HepG2 (cell line): ENCODE measurements around the gene OLFM4. TPM values are rescaled to one million over a fixed set of nuclear protein-coding genes. Genes with fewer than 3 reads are reported as not detected.

Experiments
- ATAC-seq: fragments of 200-7000 bp; cut with Tn5 transposase; 3 replicates; pipeline ENCODE4 v1.9.1; 2020; ENCODE audit warnings: mild to moderate bottlenecking, moderate library complexity
- BruUV-seq: library from RNA; stranded (reverse); fragments of 400-500 nt; replicated peaks from 2 replicates; lab custom pipeline; 2021; lab: Mats Ljungman, UMichigan
- CTCF ChIA-PET: fragments of 300-600 bp; formaldehyde crosslinking; extraction: SDS; loops from one replicate; lab custom pipeline; 2021; ENCODE audit warnings: low total read pairs, inconsistent platforms, low intra/inter-chr PET ratio; lab: Yijun Ruan, JAX
- POLR2A ChIA-PET: fragments of 350-600 bp; sonication (Branson Sonifier 250); formaldehyde crosslinking; loops from one replicate; lab custom pipeline; 2020; ENCODE audit warnings: antibody characterized with exemption, inconsistent platforms; lab: Yijun Ruan, JAX
- DNase-seq: peaks from one replicate; pipeline ENCODE4 v3.0.0-alpha.2; 2015; ENCODE audit warnings: low spot score
- FAIRE-seq: peaks from 3 replicates; lab custom pipeline; 2011; peaks lifted over from hg19 to GRCh38; lab: Jason Lieb, UNC
- H2AFZ ChIP-seq: one replicate; pipeline ENCODE4 v1.6.1; 2011; ENCODE audit warnings: low read length, inconsistent platforms
- H3K27ac ChIP-seq: fragments of 300-600 bp; 3 replicates; pipeline ENCODE4 v1.8.0; 2011; ENCODE audit warnings: mixed run types, mild to moderate bottlenecking, mixed read lengths, low read length, inconsistent platforms; ENCODE audit not compliant: insufficient read depth; ENCODE audit errors: extremely low read length
- H3K27me3 ChIP-seq, 2 experiments: fragments of 200-600 bp in 1 of 2; 2 replicates in 1 of 2; 3 replicates in 1 of 2; pipeline versions ENCODE4 v1.6.0 to v1.8.0; 2011; ENCODE audit warnings: low read length in 2 of 2, mild to moderate bottlenecking in 2 of 2, moderate library complexity in 2 of 2, inconsistent platforms in 1 of 2; ENCODE audit not compliant: insufficient read depth in 2 of 2, control insufficient read depth in 1 of 2
- H3K36me3 ChIP-seq, 2 experiments: fragments of 200-600 bp in 1 of 2; replicated peaks in 1 of 2; 2 replicates in 1 of 2; 3 replicates in 1 of 2; pipeline versions ENCODE4 v1.5.1 to v1.8.0; 2011; ENCODE audit warnings: low read length in 2 of 2, inconsistent platforms in 1 of 2; ENCODE audit not compliant: insufficient read depth in 2 of 2, control insufficient read depth in 1 of 2
- H3K4me1 ChIP-seq: 2 replicates; pipeline ENCODE4 v1.5.1; 2012; ENCODE audit warnings: low read length, inconsistent platforms; ENCODE audit not compliant: insufficient read depth
- H3K4me2 ChIP-seq: 2 replicates; pipeline ENCODE4 v1.6.0; 2011; ENCODE audit warnings: low read depth, low read length, inconsistent platforms
- H3K4me3 ChIP-seq, 3 experiments: fragments of 200-600 bp in 1 of 3; sonication (generic), shearing (Covaris generic) in 1 of 3; replicated peaks in 1 of 3; 2 replicates each; pipeline ENCODE4 v1.5.1; 2011 to 2016; ENCODE audit warnings: low read length in 3 of 3, inconsistent platforms in 2 of 3, low read depth in 2 of 3, mild to moderate bottlenecking in 2 of 3, control low read depth in 1 of 3, mixed read lengths in 1 of 3; ENCODE audit not compliant: insufficient read depth in 1 of 3
- H3K79me2 ChIP-seq: one replicate; pipeline ENCODE4 v1.6.1; 2011; ENCODE audit warnings: low read length, inconsistent platforms; ENCODE audit not compliant: insufficient read depth
- H3K9ac ChIP-seq: 2 replicates; pipeline ENCODE4 v1.6.0; 2011; ENCODE audit warnings: mild to moderate bottlenecking, low read depth, low read length, inconsistent platforms; ENCODE audit not compliant: insufficient read depth
- H3K9me3 ChIP-seq: 2 replicates; pipeline ENCODE4 v1.5.1; 2012; ENCODE audit warnings: mild to moderate bottlenecking, low read length
- H4K20me1 ChIP-seq: 2 replicates; pipeline ENCODE4 v1.6.0; 2011; ENCODE audit warnings: inconsistent platforms, mild to moderate bottlenecking, low read length, moderate library complexity; ENCODE audit not compliant: insufficient read depth
- EED ChIP-seq: sonication (generic); formaldehyde crosslinking; IDR thresholded peaks from 2 replicates; pipeline ENCODE4 v1.5.0; 2020; ENCODE audit warnings: mild to moderate bottlenecking, missing genetic modification reagents
- FLYWCH1 ChIP-seq: sonication (generic); formaldehyde crosslinking; IDR thresholded peaks from 2 replicates; pipeline ENCODE4 v1.8.1; 2023; ENCODE audit warnings: mild to moderate bottlenecking, missing genetic modification reagents
- FOXA3 ChIP-seq: IDR thresholded peaks from 2 replicates; pipeline ENCODE4 v1.6.1; 2016; ENCODE audit warnings: missing genetic modification reagents, missing compliant biosample characterization
- LCORL ChIP-seq, 2 experiments: fragments of 450-650 bp in 1 of 2; sonication (generic) in 1 of 2; formaldehyde crosslinking in 1 of 2; IDR thresholded peaks; 2 replicates each; pipeline versions ENCODE4 v1.5.0 to v1.6.1; 2017 to 2020; ENCODE audit warnings: antibody characterized with exemption in 1 of 2, missing genetic modification reagents in 1 of 2
- RAD21 ChIP-seq: fragments of 450-650 bp; formaldehyde crosslinking; IDR thresholded peaks from 2 replicates; pipeline ENCODE4 v1.5.0; 2020; ENCODE audit warnings: mild to moderate bottlenecking
- XRCC5 ChIP-seq: fragments of 200-400 bp; formaldehyde crosslinking; optimal IDR thresholded peaks from 2 replicates; pipeline ENCODE3; 2017; ENCODE audit warnings: mild to moderate bottlenecking, low read length
- ZNF33B ChIP-seq: sonication (generic); formaldehyde crosslinking; IDR thresholded peaks from 2 replicates; pipeline ENCODE4 v1.5.1; 2020; ENCODE audit warnings: mild to moderate bottlenecking, missing genetic modification reagents
- WGBS: methylation state at CpG from one replicate; pipeline ENCODE4 v1.1.6; 2017; ENCODE audit warnings: low lambda C conversion rate; 5-methylcytosine and 5-hydroxymethylcytosine counted together
- in situ Hi-C: cut with HindIII; loops from 2 replicates; pipeline ENCODE4 v1.10.0; 2017; ENCODE audit warnings: low pct_unique_long_range_greater_than_20kb; ENCODE audit not compliant: extremely low pct_ligation_motif_present
- intact Hi-C: fragments of 100-400 bp; cut with micrococcal nuclease; formaldehyde crosslinking; loops from one replicate; pipeline ENCODE4 v1.10.0; 2022; ENCODE audit not compliant: unreplicated experiment
- polyA plus RNA-seq, 8 experiments: library from polyadenylated mRNA; depleted of rRNA in 3 of 8; stranded (reverse) in 7 of 8; unstranded in 1 of 8; fragments of >200 nt; fragmentation: Illumina TruSeq in 4 of 8; extraction: Trizol in 4 of 8; gene quantifications; 2 replicates each; pipeline versions ENCODE4 v1.2.1 to v1.2.3, GENCODE V29; 2011 to 2016; ENCODE audit warnings: low read depth in 4 of 8, missing spikeins in 1 of 8, mixed read lengths in 1 of 8; ENCODE audit not compliant: insufficient read depth in 1 of 8
- total RNA-seq, 5 experiments: library from RNA; depleted of rRNA; stranded (reverse); fragments of >200 nt; fragmentation: Illumina TruSeq; extraction: Trizol; gene quantifications; 2 replicates each; pipeline ENCODE4 v1.2.3, GENCODE V29; 2016; ENCODE audit warnings: low read depth in 1 of 5
- TF ChIP-seq, protein P1 (sequence below): sonication (generic); formaldehyde crosslinking; IDR thresholded peaks from 2 replicates; pipeline ENCODE4 v1.4.0; 2020; ENCODE audit warnings: missing genetic modification reagents; ENCODE audit errors: not compliant biosample characterization
- TF ChIP-seq, protein P2 (sequence below): sonication (generic); formaldehyde crosslinking; IDR thresholded peaks from 2 replicates; pipeline ENCODE4 v1.4.0; 2020; ENCODE audit warnings: missing genetic modification reagents
- TF ChIP-seq, protein P3 (sequence below), 2 experiments: fragments of 450-650 bp in 1 of 2; sonication (generic) in 1 of 2; formaldehyde crosslinking in 1 of 2; IDR thresholded peaks; 2 replicates each; pipeline versions ENCODE4 v1.6.1 to v1.8.0; 2016 to 2022; ENCODE audit warnings: antibody characterized with exemption in 1 of 2, mild to moderate bottlenecking in 1 of 2, missing genetic modification reagents in 1 of 2
- TF ChIP-seq, protein P4 (sequence below): sonication (generic); formaldehyde crosslinking; IDR thresholded peaks from 2 replicates; pipeline ENCODE4 v1.4.0; 2020; ENCODE audit warnings: missing genetic modification reagents

Gene OLFM4
- total and polyA plus RNA-seq, 2 of the 13 experiments (the other 11 are each of a cell fraction or from before 2014, with no cell fraction given) = not detected

DNA sequence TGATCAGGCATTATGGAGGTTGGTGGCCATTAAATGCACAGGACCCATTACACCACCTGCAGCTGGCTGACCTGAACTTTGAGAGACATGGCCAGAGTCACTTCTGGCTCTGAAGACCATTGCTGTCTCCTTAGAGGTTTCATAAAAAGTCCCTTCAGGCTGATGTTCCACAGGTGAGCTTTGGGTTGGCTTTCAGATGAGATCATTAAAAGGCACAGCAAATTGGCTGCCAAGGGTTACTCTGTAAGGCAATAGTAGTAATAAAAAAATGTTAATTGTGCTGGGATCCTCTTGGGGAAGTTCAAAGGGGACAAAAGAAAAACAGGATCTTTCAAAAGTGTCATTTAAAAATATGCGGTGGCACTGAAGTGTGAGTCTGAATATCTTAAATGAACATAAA lies 4.2 kb downstream of the OLFM4 start (continued):
- TF ChIP-seq, protein P1, sequence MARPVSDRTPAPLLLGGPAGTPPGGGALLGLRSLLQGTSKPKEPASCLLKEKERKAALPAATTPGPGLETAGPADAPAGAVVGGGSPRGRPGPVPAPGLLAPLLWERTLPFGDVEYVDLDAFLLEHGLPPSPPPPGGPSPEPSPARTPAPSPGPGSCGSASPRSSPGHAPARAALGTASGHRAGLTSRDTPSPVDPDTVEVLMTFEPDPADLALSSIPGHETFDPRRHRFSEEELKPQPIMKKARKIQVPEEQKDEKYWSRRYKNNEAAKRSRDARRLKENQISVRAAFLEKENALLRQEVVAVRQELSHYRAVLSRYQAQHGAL = no peak
- no peak for TF ChIP-seq FOXA3
- TF ChIP-seq, protein P2, sequence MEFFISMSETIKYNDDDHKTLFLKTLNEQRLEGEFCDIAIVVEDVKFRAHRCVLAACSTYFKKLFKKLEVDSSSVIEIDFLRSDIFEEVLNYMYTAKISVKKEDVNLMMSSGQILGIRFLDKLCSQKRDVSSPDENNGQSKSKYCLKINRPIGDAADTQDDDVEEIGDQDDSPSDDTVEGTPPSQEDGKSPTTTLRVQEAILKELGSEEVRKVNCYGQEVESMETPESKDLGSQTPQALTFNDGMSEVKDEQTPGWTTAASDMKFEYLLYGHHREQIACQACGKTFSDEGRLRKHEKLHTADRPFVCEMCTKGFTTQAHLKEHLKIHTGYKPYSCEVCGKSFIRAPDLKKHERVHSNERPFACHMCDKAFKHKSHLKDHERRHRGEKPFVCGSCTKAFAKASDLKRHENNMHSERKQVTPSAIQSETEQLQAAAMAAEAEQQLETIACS (CRISPR knock-in tag) = no peak
- TF ChIP-seq, all 625 proteins: peak for 0

DNA sequence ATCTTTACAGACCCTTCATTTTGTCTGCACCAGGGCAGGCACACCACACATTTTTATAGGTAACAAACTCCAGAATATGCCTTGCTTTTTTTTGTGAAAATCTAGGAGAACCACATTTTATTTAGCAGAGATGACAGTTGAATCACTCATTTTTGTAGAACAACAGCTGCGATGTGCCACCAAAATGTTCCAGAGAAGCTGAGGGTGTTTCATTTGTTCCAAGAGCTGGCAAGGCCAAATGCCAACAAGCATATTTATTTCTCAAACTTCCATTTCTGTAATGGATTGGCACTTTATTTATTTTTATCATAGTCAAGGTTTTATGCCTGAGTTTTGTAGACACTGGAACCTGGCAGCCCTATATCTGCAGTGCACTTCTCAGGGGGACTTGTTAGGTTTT lies 10.4 kb downstream of the OLFM4 start:
- DNase-seq = no peak
- Histone ChIP-seq H3K4me3 (no peak overlapping the region), H3K4me1 (no peaks in the 10 kb centered on the region), H3K27me3 (peaks cover 0 to 3% of the 10 kb centered on the region in 2 experiments; a peak in 2 of 5 replicates), H3K79me2 (no peaks in the 10 kb centered on the region), H2AFZ (no peak overlapping the region), H3K27ac (no peak overlapping the region), H3K4me2 (no peak overlapping the region), H3K36me3 (no peaks in the 10 kb centered on the region), H3K9ac (no peak overlapping the region), H4K20me1 (no peaks in the 10 kb centered on the region), H3K9me3 (no peaks in the 10 kb centered on the region)
- ChIA-PET CTCF (no interaction called here), POLR2A (no interaction called here)
- in situ Hi-C loops (no loop called here), intact Hi-C loops (no loop called here)
- no peak for ATAC-seq
- WGBS = 22% methylated on average over 1 of the region's 1 CpG
- no peak for FAIRE-seq
- BruUV-seq = no TSS peak
- TF ChIP-seq XRCC5 (no peak), EED (CRISPR knock-in tag) (no peak), LCORL (IDR thresholded peaks at IDR 0.05) (no peak), LCORL (CRISPR knock-in tag; IDR thresholded peaks at IDR 0.05) (no peak), FLYWCH1 (CRISPR knock-in tag) (no peak), ZNF33B (no peak), RAD21 (no peak)
- TF ChIP-seq, protein P3, sequence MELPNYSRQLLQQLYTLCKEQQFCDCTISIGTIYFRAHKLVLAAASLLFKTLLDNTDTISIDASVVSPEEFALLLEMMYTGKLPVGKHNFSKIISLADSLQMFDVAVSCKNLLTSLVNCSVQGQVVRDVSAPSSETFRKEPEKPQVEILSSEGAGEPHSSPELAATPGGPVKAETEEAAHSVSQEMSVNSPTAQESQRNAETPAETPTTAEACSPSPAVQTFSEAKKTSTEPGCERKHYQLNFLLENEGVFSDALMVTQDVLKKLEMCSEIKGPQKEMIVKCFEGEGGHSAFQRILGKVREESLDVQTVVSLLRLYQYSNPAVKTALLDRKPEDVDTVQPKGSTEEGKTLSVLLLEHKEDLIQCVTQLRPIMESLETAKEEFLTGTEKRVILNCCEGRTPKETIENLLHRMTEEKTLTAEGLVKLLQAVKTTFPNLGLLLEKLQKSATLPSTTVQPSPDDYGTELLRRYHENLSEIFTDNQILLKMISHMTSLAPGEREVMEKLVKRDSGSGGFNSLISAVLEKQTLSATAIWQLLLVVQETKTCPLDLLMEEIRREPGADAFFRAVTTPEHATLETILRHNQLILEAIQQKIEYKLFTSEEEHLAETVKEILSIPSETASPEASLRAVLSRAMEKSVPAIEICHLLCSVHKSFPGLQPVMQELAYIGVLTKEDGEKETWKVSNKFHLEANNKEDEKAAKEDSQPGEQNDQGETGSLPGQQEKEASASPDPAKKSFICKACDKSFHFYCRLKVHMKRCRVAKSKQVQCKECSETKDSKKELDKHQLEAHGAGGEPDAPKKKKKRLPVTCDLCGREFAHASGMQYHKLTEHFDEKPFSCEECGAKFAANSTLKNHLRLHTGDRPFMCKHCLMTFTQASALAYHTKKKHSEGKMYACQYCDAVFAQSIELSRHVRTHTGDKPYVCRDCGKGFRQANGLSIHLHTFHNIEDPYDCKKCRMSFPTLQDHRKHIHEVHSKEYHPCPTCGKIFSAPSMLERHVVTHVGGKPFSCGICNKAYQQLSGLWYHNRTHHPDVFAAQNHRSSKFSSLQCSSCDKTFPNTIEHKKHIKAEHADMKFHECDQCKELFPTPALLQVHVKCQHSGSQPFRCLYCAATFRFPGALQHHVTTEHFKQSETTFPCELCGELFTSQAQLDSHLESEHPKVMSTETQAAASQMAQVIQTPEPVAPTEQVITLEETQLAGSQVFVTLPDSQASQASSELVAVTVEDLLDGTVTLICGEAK (IDR thresholded peaks at IDR 0.05) = no peak
- TF ChIP-seq, protein P3 (CRISPR knock-in tag; IDR thresholded peaks at IDR 0.05) = no peak
- TF ChIP-seq, protein P4, sequence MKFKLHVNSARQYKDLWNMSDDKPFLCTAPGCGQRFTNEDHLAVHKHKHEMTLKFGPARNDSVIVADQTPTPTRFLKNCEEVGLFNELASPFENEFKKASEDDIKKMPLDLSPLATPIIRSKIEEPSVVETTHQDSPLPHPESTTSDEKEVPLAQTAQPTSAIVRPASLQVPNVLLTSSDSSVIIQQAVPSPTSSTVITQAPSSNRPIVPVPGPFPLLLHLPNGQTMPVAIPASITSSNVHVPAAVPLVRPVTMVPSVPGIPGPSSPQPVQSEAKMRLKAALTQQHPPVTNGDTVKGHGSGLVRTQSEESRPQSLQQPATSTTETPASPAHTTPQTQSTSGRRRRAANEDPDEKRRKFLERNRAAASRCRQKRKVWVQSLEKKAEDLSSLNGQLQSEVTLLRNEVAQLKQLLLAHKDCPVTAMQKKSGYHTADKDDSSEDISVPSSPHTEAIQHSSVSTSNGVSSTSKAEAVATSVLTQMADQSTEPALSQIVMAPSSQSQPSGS (CRISPR knock-in tag) = no peak
